ENCODE data around the gene UNC5C. TPM values are rescaled to one million over a fixed set of nuclear protein-coding genes. Genes with fewer than 3 reads are reported as not detected.
A peak's percentile ranks its signal among the peaks of the same experiment; 100 is the strongest.

Gene UNC5C
- total RNA-seq, 8 experiments from 2014 or later, result 0.13 to 12.7 (median 3.5) TPM

DNA sequence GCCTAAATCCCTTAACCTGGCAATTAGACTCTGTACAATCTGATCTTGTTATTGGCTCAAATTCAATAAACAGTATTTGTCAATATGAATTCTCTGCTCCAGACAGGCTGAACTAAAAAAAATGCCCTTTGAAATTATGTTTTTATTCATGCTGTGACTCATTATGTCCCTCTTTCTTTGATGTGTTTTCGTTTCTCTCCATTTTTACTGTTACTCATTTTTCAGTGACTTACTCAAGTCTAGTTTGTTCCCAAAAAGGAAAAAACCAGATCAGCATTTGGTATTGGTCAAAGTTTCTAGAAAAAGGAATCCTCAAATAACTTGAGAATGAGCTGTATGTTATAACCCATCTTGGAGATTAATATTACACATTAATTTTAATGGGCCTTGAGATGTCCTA lies 40.4 kb downstream of the UNC5C start:
- in situ Hi-C loops (cut with MboI; ENCODE audit: low pct_unique_long_range_greater_than_20kb in 2 of 9, low sequenced_read_pairs in 9 of 9, unreplicated experiment in 9 of 9), result no loop called here
- Histone ChIP-seq H3K4me3 (no peak overlapping the region), H3K4me1 (replicated peaks in 1 of 2) (peaks cover 0 to 5% of the 10 kb centered on the region in 2 donors), H3K27ac (no peak overlapping the region)
- no peak for ATAC-seq (replicated peaks in 6 of 8)
- WGBS, 10 experiments, result 0 to 100% (median 60%) methylated on average over 1 of the region's 1 CpG; no CpG with 5 or more reads in 1 of the 10 experiments

DNA sequence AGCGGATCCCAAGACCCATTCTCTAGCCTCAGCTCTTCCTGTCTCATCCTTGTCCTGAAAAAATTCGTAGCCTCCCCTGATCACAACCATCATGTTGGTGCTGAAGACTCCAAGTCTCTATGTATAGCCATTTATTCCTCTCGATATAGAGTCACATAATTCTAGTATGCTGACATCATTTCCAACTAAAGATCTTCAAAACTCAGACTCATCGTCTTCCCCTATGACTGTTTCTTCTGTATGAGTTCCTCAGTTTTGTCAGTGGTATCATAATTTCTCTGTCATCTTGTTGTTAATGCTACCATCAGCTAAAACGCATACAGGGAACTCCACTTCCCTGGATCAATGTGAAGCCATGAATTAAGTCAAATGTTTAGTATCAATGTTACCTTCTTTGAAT lies 41.2 kb downstream of the UNC5C start:
- 0 to 96% (median 54%) methylated on average over 3 to 5 of the region's 5 CpGs; no CpG with 5 or more reads in 2 of the 10 experiments for whole genome bisulfite sequencing, 10 experiments

DNA sequence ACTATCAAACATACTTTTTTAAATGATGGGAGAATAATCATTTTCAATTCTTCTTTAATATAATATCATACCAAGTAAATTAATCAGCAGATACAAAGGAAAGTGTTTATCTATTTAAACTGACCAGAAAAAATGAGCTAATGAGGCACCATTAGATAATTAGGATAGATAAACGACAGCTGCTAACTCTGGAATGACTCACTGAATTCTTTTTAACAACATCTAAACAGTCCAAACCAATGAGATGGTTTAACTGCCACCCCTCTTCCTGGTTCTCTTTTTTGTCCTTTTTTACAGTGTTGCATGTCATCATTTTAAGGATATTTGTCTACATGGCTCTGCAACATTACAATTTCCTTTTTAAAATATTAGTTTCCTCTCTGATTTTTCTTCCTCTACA lies 41.6 kb downstream of the UNC5C start:
- Histone ChIP-seq H3K27ac (no peak overlapping the region), H3K4me3 (no peak overlapping the region), H3K4me1 (replicated peaks in 1 of 2) (peaks cover 0 to 5% of the 10 kb centered on the region in 2 donors)
- in situ Hi-C loops (cut with MboI; ENCODE audit: low pct_unique_long_range_greater_than_20kb in 2 of 9, low sequenced_read_pairs in 9 of 9, unreplicated experiment in 9 of 9), result no loop called here
- ATAC-seq (replicated peaks in 6 of 8), result no peak
- WGBS, 10 experiments, result 0 to 100% (median 60%) methylated on average over 1 of the region's 1 CpG; no CpG with 5 or more reads in 1 of the 10 experiments

More for the DNA sequence above, 41.2 kb downstream of the UNC5C start:
- no peak for ATAC-seq (replicated peaks in 6 of 8)
- Histone ChIP-seq H3K4me1 (replicated peaks in 1 of 2) (peaks cover 0 to 5% of the 10 kb centered on the region in 2 donors), H3K4me3 (no peak overlapping the region), H3K27ac (no peak overlapping the region)
- in situ Hi-C loops (cut with MboI; ENCODE audit: low pct_unique_long_range_greater_than_20kb in 2 of 9, low sequenced_read_pairs in 9 of 9, unreplicated experiment in 9 of 9), result no loop called here

DNA sequence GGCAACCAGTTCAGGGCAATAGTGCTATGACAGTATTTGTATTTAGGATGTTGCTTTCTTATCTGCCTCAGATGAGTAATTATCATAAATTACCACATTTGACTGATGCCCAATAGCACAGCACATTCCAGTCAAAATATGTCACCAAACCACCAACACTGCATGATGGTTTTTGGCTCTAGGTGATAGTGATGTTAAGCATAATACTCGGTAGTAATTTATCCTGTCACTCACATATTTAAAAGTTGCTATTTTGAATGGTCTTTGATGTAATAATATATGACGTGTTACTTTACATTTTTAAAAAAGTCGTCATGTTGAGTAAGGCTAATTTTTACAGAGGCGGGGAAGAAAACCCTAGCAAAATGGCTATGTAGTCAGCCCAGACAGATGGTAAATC lies 42.5 kb downstream of the UNC5C start:
- Histone ChIP-seq H3K4me1 (replicated peaks in 1 of 2) (peaks cover 0 to 3% of the 10 kb centered on the region in 2 donors), H3K27ac (no peak overlapping the region), H3K4me3 (no peak overlapping the region)
- WGBS, 10 experiments, result 0 to 97% (median 84%) methylated on average over 1 to 4 of the region's 4 CpGs
- peak in 1 of 8 experiments; percentile 28 for ATAC-seq (replicated peaks in 6 of 8)
- in situ Hi-C loops (cut with MboI; ENCODE audit: low pct_unique_long_range_greater_than_20kb in 2 of 9, low sequenced_read_pairs in 9 of 9, unreplicated experiment in 9 of 9), result no loop called here

DNA sequence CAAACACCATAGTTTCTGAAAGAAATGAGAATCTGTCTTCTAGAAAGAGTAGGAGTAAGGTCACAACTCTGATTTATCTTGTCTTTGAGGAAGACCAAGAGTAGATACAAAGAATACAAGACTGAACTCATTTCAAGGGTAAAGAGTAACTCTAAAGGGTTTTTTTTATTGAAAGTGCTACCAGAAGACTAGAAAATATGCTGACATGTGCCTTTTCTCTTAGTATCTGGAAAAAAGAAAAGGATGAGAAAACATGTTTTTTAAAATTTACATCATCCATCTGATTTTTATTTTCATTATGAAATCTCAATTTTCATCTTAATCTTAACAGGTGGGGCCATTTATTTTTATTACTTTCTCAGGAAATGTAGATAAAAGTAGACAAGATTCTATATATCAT lies 43.0 kb downstream of the UNC5C start:
- ATAC-seq (replicated peaks in 6 of 8), result no peak
- in situ Hi-C loops (cut with MboI; ENCODE audit: low pct_unique_long_range_greater_than_20kb in 2 of 9, low sequenced_read_pairs in 9 of 9, unreplicated experiment in 9 of 9), result no loop called here
- Histone ChIP-seq H3K4me3 (no peak overlapping the region), H3K4me1 (replicated peaks in 1 of 2) (peaks cover 0 to 3% of the 10 kb centered on the region in 2 donors), H3K27ac (no peak overlapping the region)

DNA sequence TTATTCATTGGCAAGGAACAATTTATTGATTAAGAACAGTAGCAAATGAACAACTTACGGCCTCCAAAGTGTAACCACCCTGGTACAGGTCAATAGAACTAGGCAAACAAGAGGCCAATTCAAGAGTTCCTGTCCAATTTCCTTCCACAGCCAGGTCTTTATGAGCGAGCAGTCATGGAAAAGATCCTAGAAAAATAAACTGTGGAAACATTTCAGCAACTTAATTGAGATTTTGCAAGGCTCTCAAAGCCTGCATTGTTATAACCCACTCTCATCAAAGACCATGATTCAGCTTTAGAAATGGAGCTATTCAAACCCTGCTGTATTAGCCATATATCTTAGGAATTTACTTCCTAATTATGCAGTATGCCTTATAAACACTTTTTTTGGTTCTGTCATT lies 43.6 kb downstream of the UNC5C start:
- ATAC-seq (replicated peaks in 6 of 8), result peak in 5 of 8 experiments; percentile 22 to 56 (median 45)

DNA sequence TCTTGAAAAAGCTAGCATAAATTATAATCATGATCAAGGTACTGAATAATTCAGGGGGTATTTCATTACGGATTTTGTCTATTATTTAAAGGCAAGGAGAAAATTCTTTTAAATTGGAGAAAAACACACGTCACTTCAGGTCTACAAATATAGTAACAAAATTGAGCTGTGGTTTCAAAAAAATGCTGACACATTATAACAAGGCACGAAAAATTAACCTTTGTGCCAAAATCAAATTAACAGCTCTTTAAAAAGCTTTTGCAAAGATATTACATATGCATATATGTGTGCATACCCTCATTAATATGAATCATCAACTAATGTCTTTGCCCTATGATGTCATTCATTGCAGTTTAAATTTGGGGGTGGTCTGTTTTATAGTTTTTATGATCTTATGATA lies 44.3 kb downstream of the UNC5C start:
- Histone ChIP-seq H3K4me3 (no peak overlapping the region), H3K4me1 (replicated peaks in 1 of 2) (peaks cover 0 to 3% of the 10 kb centered on the region in 2 donors), H3K27ac (no peak overlapping the region)
- no peak for ATAC-seq (replicated peaks in 6 of 8)
- in situ Hi-C loops (cut with MboI; ENCODE audit: low pct_unique_long_range_greater_than_20kb in 2 of 9, low sequenced_read_pairs in 9 of 9, unreplicated experiment in 9 of 9), result no loop called here
- WGBS, 10 experiments, result 0 to 96% (median 88%) methylated on average over 2 to 3 of the region's 3 CpGs; no CpG with 5 or more reads in 1 of the 10 experiments

More for the DNA sequence above, 43.6 kb downstream of the UNC5C start:
- Histone ChIP-seq H3K4me3 (no peak overlapping the region), H3K4me1 (replicated peaks in 1 of 2) (peaks cover 0 to 3% of the 10 kb centered on the region in 2 donors), H3K27ac (no peak overlapping the region)
- in situ Hi-C loops (cut with MboI; ENCODE audit: low pct_unique_long_range_greater_than_20kb in 2 of 9, low sequenced_read_pairs in 9 of 9, unreplicated experiment in 9 of 9), result no loop called here
- WGBS, 10 experiments, result 0 to 86% (median 54%) methylated on average over 1 to 2 of the region's 2 CpGs; no CpG with 5 or more reads in 2 of the 10 experiments

DNA sequence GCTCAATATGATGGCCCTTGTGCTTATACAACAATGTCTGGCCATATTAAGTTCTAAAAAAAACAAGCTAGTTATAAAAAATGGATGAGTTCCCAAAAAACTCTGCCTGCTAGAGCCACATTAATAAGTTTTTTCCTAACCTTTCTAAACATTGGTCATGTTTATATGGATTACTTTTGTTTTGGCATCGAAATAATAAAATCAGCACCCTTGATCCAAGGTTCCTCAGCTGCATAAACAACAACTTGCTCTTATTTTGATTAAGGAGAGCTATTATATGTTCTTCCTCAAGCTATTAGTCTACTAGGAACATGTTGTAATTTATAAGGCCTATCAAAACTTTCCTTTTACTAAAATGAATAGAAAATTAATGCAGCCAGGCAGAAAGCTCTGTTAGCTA lies 48.4 kb downstream of the UNC5C start:
- in situ Hi-C loops (cut with MboI; ENCODE audit: low pct_unique_long_range_greater_than_20kb in 2 of 9, low sequenced_read_pairs in 9 of 9, unreplicated experiment in 9 of 9), result no loop called here
- no peak overlapping the region for H3K4me3 ChIP-seq
- peaks cover 0 to 3% of the 10 kb centered on the region in 2 donors for H3K4me1 ChIP-seq (replicated peaks in 1 of 2)
- ATAC-seq (replicated peaks in 6 of 8), result peak in 1 of 8 experiments; percentile 45
- no peak overlapping the region for H3K27ac ChIP-seq
- WGBS, 10 experiments, result 0 to 100% (median 75%) methylated on average over 1 of the region's 1 CpG; no CpG with 5 or more reads in 1 of the 10 experiments

DNA sequence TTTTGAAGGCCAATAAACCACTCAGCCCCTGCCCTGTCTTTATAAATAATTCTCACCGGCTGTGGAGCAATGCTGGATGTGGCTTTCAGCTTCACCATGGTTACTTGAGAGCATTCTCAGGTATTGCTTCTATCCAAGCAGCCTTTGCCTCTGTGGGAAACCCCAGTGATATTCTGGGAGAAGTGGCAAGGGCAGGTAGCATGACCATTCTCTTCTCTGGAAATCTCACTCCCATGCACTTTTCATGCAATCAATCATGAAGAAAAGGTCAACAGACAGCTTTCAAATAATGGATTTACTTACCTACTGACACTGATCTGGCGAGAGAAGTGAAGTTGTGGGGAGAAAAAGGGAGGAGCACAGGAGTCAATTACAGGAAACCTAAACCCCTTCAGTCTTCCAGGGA lies 49.5 kb downstream of the UNC5C start:
- no peak overlapping the region for H3K4me3 ChIP-seq
- WGBS, 10 experiments, result 14 to 100% (median 83%) methylated on average over 1 to 2 of the region's 2 CpGs; no CpG with 5 or more reads in 4 of the 10 experiments
- no peak overlapping the region for H3K27ac ChIP-seq
- in situ Hi-C loops (cut with MboI; ENCODE audit: low pct_unique_long_range_greater_than_20kb in 2 of 9, low sequenced_read_pairs in 9 of 9, unreplicated experiment in 9 of 9), result no loop called here
- H3K4me1 ChIP-seq (replicated peaks in 1 of 2), result no peaks in the 10 kb centered on the region
- ATAC-seq (replicated peaks in 6 of 8), result no peak

DNA sequence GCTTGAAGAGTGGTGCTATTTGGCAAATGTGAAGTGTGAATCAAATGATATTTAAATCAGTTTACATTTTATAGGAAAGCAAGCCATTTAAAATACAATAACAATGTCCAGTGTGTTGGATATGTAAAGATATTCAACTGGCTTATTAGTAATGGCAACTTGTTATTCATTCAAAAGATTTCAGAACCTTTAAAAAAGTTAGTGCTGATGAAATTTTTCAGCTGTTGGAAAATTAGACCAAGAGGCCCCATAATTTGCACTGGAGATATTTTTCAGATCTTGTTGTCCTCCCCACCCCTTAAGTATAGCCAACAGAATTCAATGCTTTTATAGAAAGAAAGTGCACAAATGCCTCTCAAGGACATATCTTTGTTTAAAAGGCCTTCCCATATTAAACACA lies 54.6 kb downstream of the UNC5C start:
- ATAC-seq (replicated peaks in 6 of 8), result no peak
- Histone ChIP-seq H3K4me1 (replicated peaks in 1 of 2) (no peaks in the 10 kb centered on the region), H3K4me3 (no peak overlapping the region), H3K27ac (no peak overlapping the region)
- in situ Hi-C loops (cut with MboI; ENCODE audit: low pct_unique_long_range_greater_than_20kb in 2 of 9, low sequenced_read_pairs in 9 of 9, unreplicated experiment in 9 of 9), result no loop called here

DNA sequence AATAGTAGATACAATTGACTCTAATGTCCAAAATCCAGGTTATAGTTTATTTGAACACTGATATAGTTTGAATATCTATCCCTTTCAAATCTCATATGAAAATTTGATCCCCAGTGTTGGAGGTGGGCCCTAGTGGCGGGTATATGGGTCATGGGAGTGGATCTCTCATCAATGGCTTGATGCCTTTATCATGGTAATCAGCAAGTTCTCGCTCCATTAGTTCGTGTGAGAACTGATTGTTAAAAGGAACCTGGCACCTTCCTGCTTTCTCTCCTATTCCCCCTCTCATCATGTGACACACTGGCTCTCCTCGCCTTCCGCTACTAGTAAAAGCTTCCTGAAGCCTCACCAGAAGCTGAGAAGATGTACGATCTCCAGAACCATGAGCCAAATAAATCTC lies 70.1 kb downstream of the UNC5C start:
- WGBS, 10 experiments, result 10 to 100% (median 80%) methylated on average over 2 to 6 of the region's 6 CpGs
- Histone ChIP-seq H3K4me1 (replicated peaks in 1 of 2) (no peaks in the 10 kb centered on the region), H3K4me3 (no peak overlapping the region), H3K27ac (no peak overlapping the region)
- in situ Hi-C loops (cut with MboI; ENCODE audit: low pct_unique_long_range_greater_than_20kb in 2 of 9, low sequenced_read_pairs in 9 of 9, unreplicated experiment in 9 of 9), result no loop called here
- ATAC-seq (replicated peaks in 6 of 8), result no peak

DNA sequence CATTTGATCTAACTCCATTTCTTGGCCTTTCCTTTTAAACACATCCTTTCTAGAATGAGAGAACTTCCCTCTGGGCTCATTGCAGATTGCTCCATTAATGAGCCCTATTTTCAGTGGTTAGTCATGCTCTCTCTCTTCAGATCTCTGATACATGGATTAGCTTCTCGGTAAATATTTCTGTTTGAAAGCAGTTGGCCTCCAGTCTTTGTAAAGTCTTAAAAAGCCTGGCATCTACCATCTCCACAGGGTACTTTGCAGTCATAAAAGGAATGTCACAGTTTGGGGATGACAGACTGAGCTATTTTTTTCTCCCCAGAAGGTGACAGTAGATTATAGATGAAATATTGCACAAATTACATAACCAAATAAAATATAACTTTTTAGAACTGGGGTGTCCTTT lies 72.7 kb downstream of the UNC5C start:
- Histone ChIP-seq H3K4me3 (no peak overlapping the region), H3K4me1 (replicated peaks in 1 of 2) (peaks cover 0 to 6% of the 10 kb centered on the region in 2 donors), H3K27ac (no peak overlapping the region)
- ATAC-seq (replicated peaks in 6 of 8), result no peak
- 0 to 100% (median 67%) methylated on average over 1 of the region's 1 CpG; no CpG with 5 or more reads in 2 of the 10 experiments for WGBS, 10 experiments
- in situ Hi-C loops (cut with MboI; ENCODE audit: low pct_unique_long_range_greater_than_20kb in 2 of 9, low sequenced_read_pairs in 9 of 9, unreplicated experiment in 9 of 9), result no loop called here

DNA sequence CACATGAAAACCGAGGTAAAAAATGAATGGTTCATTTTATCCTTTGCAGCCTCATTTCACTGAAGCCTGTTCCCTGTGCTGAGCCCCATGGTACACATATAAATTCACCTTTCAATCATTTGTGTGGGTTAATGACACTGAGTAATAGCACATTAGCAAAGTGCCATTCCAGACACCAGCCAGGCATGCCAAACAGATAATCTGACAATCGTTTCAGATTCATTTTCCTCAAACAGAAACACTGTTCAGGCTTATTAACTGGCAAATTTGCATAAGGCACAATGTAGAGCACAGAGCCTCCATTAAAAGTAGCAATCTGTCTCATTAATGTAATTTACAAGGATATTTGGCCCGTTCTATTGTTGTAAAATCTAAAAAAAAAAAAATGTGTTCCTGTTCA lies 76.2 kb downstream of the UNC5C start:
- Histone ChIP-seq H3K27ac (no peak overlapping the region), H3K4me1 (replicated peaks in 1 of 2) (peaks cover 0 to 6% of the 10 kb centered on the region in 2 donors), H3K4me3 (no peak overlapping the region)
- 0 to 89% (median 74%) methylated on average over 1 to 3 of the region's 3 CpGs for WGBS, 10 experiments
- peak in 5 of 8 experiments; percentile 16 to 44 (median 42) for ATAC-seq (replicated peaks in 6 of 8)
- in situ Hi-C loops (cut with MboI; ENCODE audit: low pct_unique_long_range_greater_than_20kb in 2 of 9, low sequenced_read_pairs in 9 of 9, unreplicated experiment in 9 of 9), result no loop called here

DNA sequence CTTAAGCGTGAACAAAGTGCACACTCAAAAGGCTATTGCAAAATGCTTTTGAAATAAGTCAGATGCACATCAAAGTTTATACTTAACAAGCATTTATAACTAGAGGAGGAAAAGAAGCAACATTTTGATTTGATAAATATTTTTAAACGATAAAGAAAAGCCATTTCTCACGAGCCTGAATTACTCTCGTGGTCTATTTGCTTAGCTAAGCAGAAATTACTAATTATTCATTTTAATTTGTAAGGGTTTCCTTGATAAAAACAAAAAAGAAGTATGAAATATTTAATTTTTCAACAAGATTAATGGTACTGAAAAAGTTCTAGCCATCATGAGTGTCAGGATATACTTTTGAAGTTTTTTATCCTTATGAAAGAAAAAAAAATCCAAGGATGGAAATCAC lies 78.2 kb downstream of the UNC5C start:
- in situ Hi-C loops (cut with MboI; ENCODE audit: low pct_unique_long_range_greater_than_20kb in 2 of 9, low sequenced_read_pairs in 9 of 9, unreplicated experiment in 9 of 9), result no loop called here
- Histone ChIP-seq H3K27ac (no peak overlapping the region), H3K4me3 (no peak overlapping the region), H3K4me1 (replicated peaks in 1 of 2) (peaks cover 0 to 6% of the 10 kb centered on the region in 2 donors)
- no peak for ATAC-seq (replicated peaks in 6 of 8)
- WGBS, 10 experiments, result 0 to 98% (median 86%) methylated on average over 3 to 4 of the region's 4 CpGs
